Caco-2 (cell line): Measurements from ENCODE around the gene DDX49. TPM values are rescaled to one million over a fixed set of nuclear protein-coding genes. Genes with fewer than 3 reads are reported as not detected.
A peak's percentile ranks its signal among the peaks of the same experiment; 100 is the strongest.

ENCODE experiments used
- BruUV-seq: library from RNA; stranded (reverse); fragments of 400-500 nt; replicated peaks from 2 replicates; lab custom pipeline; 2021; lab: Mats Ljungman, UMichigan
- CTCF ChIA-PET: fragments of 300-600 bp; sonication (Branson Sonifier 250); formaldehyde crosslinking; loops from one replicate; lab custom pipeline; 2022; ENCODE audit warnings: antibody characterized with exemption; lab: Charles Lee
- POLR2A ChIA-PET: fragments of 300-600 bp; sonication (Branson Sonifier 250); formaldehyde crosslinking; loops from one replicate; lab custom pipeline; 2022; ENCODE audit warnings: antibody characterized with exemption; lab: Charles Lee
- DNase-seq, 2 experiments: peaks; one replicate each; pipeline versions ENCODE4 v3.0.0 to v3.0.0-alpha.2; 2020 to 2022
- H3K27me3 ChIP-seq: replicated peaks from 2 replicates; pipeline ENCODE4 v1.6.0; 2011; ENCODE audit warnings: low read length; ENCODE audit not compliant: control insufficient read depth, insufficient read depth
- H3K36me3 ChIP-seq: 2 replicates; pipeline ENCODE4 v1.5.1; 2011; ENCODE audit warnings: low read length; ENCODE audit not compliant: control insufficient read depth, insufficient read depth
- H3K4me1 ChIP-seq: fragments of 250-450 bp; sonication (Bioruptor Pico); 2 replicates; pipeline ENCODE4 v1.5.1; 2020; ENCODE audit warnings: mild to moderate bottlenecking
- H3K4me3 ChIP-seq: 2 replicates; pipeline ENCODE4 v1.5.1; 2011; ENCODE audit warnings: low read depth, mild to moderate bottlenecking, control low read depth, low read length
- H3K9me3 ChIP-seq: fragments of 250-450 bp; sonication (Bioruptor Pico); 2 replicates; pipeline ENCODE4 v1.5.1; 2020; ENCODE audit warnings: mild to moderate bottlenecking, moderate library complexity
- H3K27ac Mint-ChIP-seq: one replicate; pipeline ENCODE4 v1.8.0; 2022; ENCODE audit warnings: mixed read lengths; ENCODE audit not compliant: unreplicated experiment
- H3K27me3 Mint-ChIP-seq: one replicate; pipeline ENCODE4 v1.8.0; 2022; ENCODE audit warnings: mixed read lengths; ENCODE audit not compliant: insufficient read depth, unreplicated experiment
- H3K36me3 Mint-ChIP-seq: one replicate; pipeline ENCODE4 v1.8.0; 2022; ENCODE audit warnings: mild to moderate bottlenecking, mixed read lengths; ENCODE audit not compliant: insufficient read depth, unreplicated experiment
- H3K4me1 Mint-ChIP-seq: one replicate; pipeline ENCODE4 v1.8.0; 2022; ENCODE audit warnings: low read depth, mixed read lengths; ENCODE audit not compliant: unreplicated experiment
- H3K4me3 Mint-ChIP-seq: one replicate; pipeline ENCODE4 v1.8.0; 2022; ENCODE audit warnings: mild to moderate bottlenecking, moderate library complexity, mixed read lengths; ENCODE audit not compliant: unreplicated experiment
- H3K9me3 Mint-ChIP-seq: one replicate; pipeline ENCODE4 v1.8.0; 2022; ENCODE audit warnings: mixed read lengths; ENCODE audit not compliant: unreplicated experiment
- CTCF ChIP-seq, 2 experiments: fragments of 200-600 bp in 1 of 2; IDR thresholded peaks; 1 replicate in 1 of 2; 2 replicates in 1 of 2; pipeline versions ENCODE4 v1.5.1 to v1.8.0; 2011 to 2022; ENCODE audit warnings: antibody characterized with exemption in 1 of 2, control low read depth in 1 of 2, inconsistent platforms in 1 of 2, low read depth in 1 of 2, low read length in 1 of 2, mild to moderate bottlenecking in 1 of 2, moderate library complexity in 1 of 2; ENCODE audit not compliant: insufficient read depth in 1 of 2, severe bottlenecking in 1 of 2, unreplicated experiment in 1 of 2
- intact Hi-C: fragments of 100-400 bp; cut with micrococcal nuclease; formaldehyde crosslinking; loops from one replicate; pipeline ENCODE4 v1.10.0; 2022; ENCODE audit not compliant: unreplicated experiment
- total RNA-seq: library from RNA; stranded (reverse); gene quantifications from 2 replicates; pipeline ENCODE4 v1.2.3, GENCODE V29; 2022

Gene DDX49
- total RNA-seq, 1 experiment from 2014 or later: 48.7 TPM

GRCh38 chr19:18939163-18939562 is 19.6 kb downstream of the DDX49 start:
- Mint-ChIP-seq H3K36me3 (peaks cover 13% of the 10 kb centered on the region), H3K9me3 (no peaks in the 10 kb centered on the region), H3K27ac (no peak overlapping the region), H3K4me1 (peaks cover 12% of the 10 kb centered on the region), H3K27me3 (no peaks in the 10 kb centered on the region), H3K4me3 (peak overlapping the region; percentile 77)
- H3K36me3 ChIP-seq: no peaks in the 10 kb centered on the region
- DNase-seq: no peak
- BruUV-seq: TSS peak; percentile 19
- no peaks in the 10 kb centered on the region for H3K4me1 ChIP-seq
- no peaks in the 10 kb centered on the region for H3K9me3 ChIP-seq
- intact Hi-C loops: no loop called here
- no peak for TF ChIP-seq CTCF (IDR thresholded peaks at IDR 0.05; ENCODE audit: insufficient read depth in 1 of 2, low read depth in 1 of 2, low read length in 1 of 2, severe bottlenecking in 1 of 2, unreplicated experiment in 1 of 2)
- CTCF ChIA-PET: interaction anchor here (2.1 kb wide), 1 partner anchor 56 kb away, joined by 5 read pairs; no protein-coding TSS in a partner anchor
- no peak overlapping the region; the same call in 1 of the 2 replicates for H3K4me3 ChIP-seq
- POLR2A ChIA-PET: no interaction called here
- H3K27me3 ChIP-seq: no peaks in the 10 kb centered on the region

- Mint-ChIP-seq H3K27me3 (no peaks in the 10 kb centered on the region), H3K4me3 (peak overlapping the region; percentile 77), H3K4me1 (peaks cover 12% of the 10 kb centered on the region), H3K36me3 (peaks cover 13% of the 10 kb centered on the region), H3K9me3 (no peaks in the 10 kb centered on the region), H3K27ac (peak overlapping the region; percentile 73)
- no TSS peak for BruUV-seq
- no peaks in the 10 kb centered on the region for H3K36me3 ChIP-seq
- no peak for TF ChIP-seq CTCF (IDR thresholded peaks at IDR 0.05; ENCODE audit: insufficient read depth in 1 of 2, low read depth in 1 of 2, low read length in 1 of 2, severe bottlenecking in 1 of 2, unreplicated experiment in 1 of 2)
- peak overlapping the region; percentile 81 for H3K4me3 ChIP-seq
- H3K4me1 ChIP-seq: no peaks in the 10 kb centered on the region
- peak in 1 of 2 experiments; percentile 29 for DNase-seq
- intact Hi-C loops: loop anchor here (2.0 to 5.0 kb wide), 2 partner anchors 21 to 47 kb away; partner anchors contain the start of genes COPE and DDX49
- no peaks in the 10 kb centered on the region for H3K27me3 ChIP-seq
- no peaks in the 10 kb centered on the region for H3K9me3 ChIP-seq
- ChIA-PET POLR2A (no interaction called here), CTCF (interaction anchor here (2.1 kb wide), 1 partner anchor 55 kb away, joined by 5 read pairs; no protein-coding TSS in a partner anchor)
Measured at GRCh38 chr19:18939922-18940768, 20.6 kb downstream of the DDX49 start.

GRCh38 chr19:18940769-18941627 is 21.5 kb downstream of the DDX49 start, which contains the start of gene HOMER3:
Gene HOMER3 (minus strand): TSS chr19:18941217. CDS start chr19:18938982, 2,235 bp downstream.
- Mint-ChIP-seq H3K27ac (peak within 1 kb of the TSS; percentile 73), H3K9me3 (no peaks in the 10 kb centered on the region), H3K36me3 (peaks cover 13% of the 10 kb centered on the region), H3K4me3 (peak within 1 kb of the TSS; percentile 77), H3K27me3 (no peaks in the 10 kb centered on the region), H3K4me1 (peaks cover 12% of the 10 kb centered on the region)
- H3K4me1 ChIP-seq: no peaks in the 10 kb centered on the region
- intact Hi-C loops: loop anchor here (2.0 to 5.0 kb wide), 2 partner anchors 22 to 46 kb away; partner anchors contain the start of genes COPE and DDX49
- no TSS peak for BruUV-seq
- H3K4me3 ChIP-seq: peak within 1 kb of the TSS; percentile 81
- POLR2A ChIA-PET: no interaction called here
- H3K9me3 ChIP-seq: no peaks in the 10 kb centered on the region
- no peaks in the 10 kb centered on the region for H3K27me3 ChIP-seq
- TF ChIP-seq CTCF (IDR thresholded peaks at IDR 0.05; ENCODE audit: insufficient read depth in 1 of 2, low read depth in 1 of 2, low read length in 1 of 2, severe bottlenecking in 1 of 2, unreplicated experiment in 1 of 2): peak; percentile 17 to 54
- CTCF ChIA-PET: interaction anchor here (2.1 kb wide), 1 partner anchor 55 kb away, joined by 5 read pairs; no protein-coding TSS in a partner anchor
- no peaks in the 10 kb centered on the region for H3K36me3 ChIP-seq
- peak; percentile 63 to 85 for DNase-seq
